GM04504 (cell line): ENCODE data around the gene SLC7A14.

Experiments used
- DNase-seq: peaks from one replicate; pipeline ENCODE4 v3.0.0-alpha.2; 2012; ENCODE audit warnings: low read depth

SLC7A14 gene

DNA sequence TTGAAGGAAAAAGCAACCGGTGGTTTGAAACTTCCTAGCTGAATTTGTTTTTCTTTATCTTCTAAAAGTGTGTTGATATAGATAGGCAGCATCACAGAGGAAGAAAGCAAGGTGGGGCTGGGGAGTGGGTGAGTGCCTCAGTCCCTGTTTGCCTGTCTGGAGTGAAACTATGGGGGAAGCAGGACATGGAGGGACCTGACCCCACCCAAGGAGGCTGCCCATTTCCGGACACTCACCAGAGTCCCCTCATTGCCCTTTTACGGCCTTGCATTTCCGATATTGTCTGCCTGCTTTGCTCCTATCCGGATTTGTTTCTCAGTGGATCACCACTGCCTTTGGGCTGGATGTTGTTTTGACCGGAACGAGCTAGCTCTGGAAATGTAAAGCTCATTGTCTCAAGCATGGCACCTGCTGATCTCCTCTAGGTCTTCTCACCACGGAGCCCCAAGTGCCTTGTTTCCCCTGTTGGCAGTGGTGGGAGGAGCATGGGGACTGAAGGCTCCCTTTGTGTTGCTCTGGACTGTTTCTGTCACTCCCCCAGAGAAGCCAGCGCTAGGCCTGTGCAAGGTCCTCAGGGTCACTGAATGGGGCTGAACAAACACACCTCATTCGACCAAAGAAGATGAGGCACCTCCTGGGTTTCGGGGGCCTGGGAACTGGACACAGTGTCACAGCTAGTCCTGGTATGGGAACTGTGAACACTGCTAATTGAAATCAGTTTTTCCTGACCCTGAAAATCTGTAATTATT lies 160.2 kb downstream of the SLC7A14 start:
- DNase-seq, result no peak

DNA sequence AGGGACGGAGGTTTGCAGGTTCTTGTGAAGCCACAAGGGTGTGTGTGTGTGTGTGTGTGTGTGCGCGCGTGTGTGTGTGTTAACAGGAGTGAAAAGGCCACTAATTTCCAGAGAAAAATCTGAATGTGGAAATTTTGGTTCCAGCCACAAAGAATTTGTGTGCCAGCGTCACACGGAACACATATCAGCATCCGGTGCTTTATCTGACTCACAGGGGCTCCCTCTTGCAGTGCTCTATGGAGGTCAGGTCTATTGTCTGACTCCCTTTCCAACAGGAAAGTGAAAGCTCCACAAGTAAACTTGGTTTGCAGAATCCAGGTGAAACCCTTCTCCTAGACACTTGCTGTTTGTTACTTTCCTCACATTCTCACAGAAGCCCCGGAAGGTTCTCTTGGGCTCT lies 161.0 kb downstream of the SLC7A14 start:
- DNase-seq, result no peak

DNA sequence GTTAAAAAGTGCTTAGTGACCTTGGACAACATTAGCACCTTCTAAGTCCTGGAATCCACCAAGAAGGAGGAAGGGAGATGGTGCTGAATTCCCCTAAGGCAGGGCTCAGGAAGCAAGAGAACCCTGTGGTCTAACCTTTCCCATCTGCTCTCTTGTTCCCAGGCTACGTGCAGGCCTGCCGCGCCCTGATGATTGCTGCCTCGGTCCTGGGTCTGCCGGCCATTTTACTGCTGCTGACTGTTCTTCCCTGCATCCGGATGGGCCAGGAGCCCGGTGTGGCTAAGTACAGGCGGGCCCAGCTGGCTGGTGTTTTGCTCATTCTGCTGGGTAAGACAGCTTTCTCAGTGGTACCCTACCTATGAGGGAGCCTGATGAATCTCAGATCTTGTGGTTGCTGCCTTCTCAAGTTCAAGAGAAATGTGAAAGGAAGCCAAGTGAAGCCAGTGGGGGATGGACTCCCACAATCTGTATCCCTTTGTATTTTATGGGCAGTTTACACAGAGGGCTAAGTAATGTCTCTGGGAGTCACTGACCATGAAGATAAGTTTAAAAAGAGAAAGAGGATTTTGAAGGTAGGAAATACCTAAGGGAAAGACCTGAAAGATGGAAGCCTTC lies 162.8 kb downstream of the SLC7A14 start:
- DNase-seq, result no peak

DNA sequence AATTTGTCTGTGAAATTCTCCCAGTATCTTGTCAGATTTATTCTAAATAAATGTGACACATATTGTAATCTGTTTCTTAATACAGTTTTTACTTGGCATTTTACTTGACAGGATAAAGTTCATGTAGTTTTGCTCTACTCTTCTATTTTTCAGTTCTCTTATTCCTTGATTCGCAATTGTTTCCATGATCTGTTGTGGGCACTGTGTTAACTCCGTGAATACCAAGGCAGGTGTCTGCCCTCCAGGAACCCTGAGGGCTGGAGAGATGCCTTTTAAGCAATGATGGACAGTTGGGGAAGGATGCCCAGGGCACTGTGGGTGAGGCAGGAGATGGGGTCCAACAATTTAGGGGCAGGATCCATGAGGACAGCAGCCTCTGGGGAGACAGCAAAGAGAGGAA lies 164.1 kb downstream of the SLC7A14 start:
- DNase-seq, result no peak

DNA sequence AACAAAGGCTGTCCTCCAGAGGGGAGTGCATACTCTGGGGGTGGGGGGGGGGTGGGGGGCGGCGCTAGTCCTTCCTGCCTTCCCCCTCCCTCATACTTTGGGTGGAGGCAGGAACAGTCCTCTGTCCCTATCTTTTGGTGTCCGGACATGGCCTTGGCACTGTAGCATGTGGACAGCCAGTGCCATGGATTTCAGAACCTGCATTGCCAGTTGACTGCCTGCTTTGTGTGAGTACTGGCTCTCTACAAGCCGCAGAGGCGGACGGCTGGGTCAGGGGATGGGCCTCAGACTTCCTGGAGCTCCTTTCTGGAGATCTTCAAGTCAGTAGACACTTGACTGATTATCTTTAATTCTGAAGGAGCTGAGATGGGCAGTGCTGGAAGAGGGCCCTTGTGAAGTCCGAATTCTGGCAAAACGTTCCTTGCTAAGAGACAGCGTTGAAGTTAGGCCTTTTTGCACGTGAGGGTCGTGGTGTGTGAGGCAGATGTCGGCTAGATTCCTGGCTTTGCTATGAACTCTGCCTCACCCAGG lies 164.7 kb downstream of the SLC7A14 start:
- DNase-seq, result no peak

DNA sequence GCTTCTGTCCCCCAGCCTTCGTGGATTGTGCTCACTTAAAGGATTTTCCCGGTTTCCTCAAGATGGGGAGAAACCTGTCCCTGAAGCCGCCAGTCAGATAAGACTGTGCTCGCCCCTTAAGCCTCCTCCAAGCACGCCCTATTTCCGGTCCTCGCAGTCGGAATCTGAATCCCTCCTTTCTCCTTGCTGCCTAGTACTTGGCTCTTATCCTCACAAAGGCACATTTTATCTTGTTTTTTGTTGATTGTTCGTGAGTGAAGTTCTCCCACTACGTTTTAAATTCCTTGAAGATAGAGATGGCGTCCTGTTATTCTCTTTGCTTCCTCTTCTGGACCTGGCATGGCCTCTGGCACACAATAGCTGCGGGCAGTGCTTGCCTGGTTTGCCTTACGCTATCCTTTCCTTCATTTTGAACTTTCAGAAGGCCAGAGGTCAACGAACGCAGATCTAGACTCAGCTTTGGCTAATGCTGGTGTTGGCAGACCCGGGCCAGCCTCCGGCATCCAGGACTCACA lies 165.5 kb downstream of the SLC7A14 start:
- DNase-seq, result no peak

DNA sequence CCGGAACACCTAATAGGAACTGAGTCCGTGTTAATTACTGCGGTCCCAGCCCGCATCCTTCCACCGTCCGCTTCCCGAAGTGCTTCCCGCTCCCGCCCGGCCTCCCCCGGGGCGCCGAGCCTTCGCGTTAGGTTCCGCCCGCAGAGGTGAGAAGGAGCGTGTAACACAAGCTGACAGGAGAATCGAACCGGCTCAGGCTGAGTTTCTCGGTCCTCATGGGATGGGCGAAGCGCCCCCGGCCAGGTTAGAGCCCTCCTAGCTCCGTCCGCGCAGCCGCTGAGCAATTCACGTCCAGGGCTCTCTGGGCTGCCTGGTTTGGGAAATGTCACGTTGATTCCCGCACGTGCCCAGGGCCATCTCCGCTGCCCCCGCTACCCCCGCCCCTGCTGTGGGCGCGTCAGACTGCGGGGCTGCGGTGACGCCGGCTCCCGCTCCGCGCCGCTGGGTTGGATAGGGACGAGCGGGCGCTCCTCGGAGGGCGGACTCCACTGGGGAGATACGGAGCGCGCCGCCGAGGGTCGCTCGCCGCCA lies 166.3 kb downstream of the SLC7A14 start:
- no peak for DNase-seq

DNA sequence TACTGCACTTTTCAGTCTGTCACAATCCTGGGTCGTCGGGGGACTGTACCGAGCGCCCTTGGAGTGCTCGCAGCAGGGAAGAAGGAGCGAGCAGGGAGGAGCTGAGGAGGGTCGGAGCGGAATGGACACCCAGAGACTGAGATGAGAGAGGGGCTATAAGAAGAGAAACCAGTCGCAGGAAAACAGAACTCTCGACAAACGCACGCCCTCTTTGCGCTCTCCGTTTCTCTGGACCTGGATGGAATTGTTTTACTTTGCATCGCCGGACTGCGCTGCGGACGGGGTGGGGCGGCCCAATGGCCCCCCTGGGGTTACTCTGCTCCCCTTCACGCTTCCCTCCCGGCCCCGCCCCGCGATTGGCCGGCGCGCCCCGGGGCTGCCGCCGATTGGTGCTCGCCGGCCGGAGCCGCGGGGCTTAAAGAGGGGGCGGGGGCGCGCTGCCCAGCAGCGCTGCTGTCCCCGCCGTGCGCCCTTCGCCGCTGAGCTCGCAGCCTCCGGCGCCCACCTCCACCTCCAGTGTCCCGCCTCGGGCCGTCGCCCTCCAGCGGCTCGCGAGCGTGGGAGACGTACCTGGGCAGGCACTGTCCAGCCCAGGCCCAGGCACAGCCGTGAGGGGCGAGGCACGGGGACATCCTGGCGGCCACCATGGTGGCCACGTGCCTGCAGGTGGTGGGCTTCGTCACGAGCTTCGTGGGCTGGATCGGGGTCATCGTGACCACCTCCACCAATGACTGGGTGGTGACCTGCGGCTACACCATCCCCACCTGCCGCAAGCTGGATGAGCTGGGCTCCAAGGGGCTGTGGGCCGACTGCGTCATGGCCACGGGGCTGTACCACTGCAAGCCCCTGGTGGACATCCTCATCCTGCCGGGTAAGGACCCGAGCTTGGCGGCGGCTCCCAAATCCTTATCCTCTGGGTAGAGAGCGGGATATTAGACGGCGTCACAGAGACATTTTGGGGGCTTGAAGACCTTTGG lies 167.2 kb downstream of the SLC7A14 start, which contains the start of gene CLDN11:
Gene CLDN11 (plus strand): TSS at position 447 of the 977 bp plus-strand sequence. CDS start 199 bp downstream, at position 646.
- no peak for DNase-seq

DNA sequence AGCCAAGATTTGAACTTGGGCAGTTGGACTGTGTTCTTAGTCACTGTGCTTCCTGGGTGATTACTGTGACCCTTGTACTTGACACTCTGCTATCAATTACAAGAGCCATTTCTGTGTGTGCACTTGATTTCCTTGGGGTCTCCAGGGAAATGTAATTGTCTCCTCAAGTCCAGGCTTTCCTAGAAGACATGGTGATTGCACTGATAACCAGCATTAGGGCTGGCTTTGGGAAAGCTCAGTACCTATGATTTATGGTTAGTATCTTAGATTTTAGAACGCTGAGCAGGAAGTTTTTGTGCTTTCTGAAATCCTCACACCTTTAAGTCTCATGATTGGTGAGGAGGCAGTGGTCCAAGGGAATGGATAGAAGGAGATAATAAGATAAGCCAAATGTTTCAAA lies 168.8 kb downstream of the SLC7A14 start:
- no peak for DNase-seq

DNA sequence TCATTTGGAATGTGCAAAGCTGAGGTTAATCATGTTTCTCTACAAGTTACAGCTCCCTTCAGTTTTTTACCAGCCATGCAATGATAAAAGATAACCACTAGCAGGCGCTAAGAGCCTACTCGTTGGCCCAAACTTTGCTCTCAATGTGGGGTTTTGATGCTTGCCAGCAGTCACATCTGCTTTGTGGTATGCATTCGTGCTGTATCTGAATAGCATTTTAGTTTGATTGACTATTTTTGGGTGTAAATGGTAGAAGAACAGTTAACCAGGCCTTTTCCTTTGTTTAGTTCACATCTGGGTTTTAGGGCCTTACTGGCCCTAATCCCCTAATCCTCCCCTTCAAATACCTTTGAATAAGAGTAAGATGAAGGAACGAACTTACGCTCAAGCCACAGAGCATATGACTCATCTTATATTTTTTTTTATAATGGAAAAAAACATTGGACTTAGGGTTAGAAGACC lies 171.6 kb downstream of the SLC7A14 start:
- peak; percentile 96 for DNase-seq

DNA sequence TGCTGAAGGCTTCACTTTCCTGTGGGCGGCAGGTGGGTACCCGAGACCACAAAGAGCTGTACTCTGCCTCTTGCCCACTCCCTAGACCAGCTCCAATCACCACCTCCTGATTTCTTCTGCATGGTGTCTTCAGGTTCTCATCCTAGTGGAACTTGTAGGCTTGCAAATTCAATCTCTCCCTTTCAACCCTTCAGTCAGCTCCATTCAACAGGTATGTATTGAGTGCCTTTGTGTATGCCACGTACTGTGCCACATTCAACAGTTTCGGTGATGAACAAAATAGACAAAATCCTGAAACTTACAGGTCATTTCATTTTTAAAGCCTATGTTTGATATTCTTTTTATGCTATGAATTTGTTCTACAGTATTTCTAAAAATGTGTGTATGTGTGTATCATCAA lies 172.6 kb downstream of the SLC7A14 start:
- DNase-seq, result no peak

DNA sequence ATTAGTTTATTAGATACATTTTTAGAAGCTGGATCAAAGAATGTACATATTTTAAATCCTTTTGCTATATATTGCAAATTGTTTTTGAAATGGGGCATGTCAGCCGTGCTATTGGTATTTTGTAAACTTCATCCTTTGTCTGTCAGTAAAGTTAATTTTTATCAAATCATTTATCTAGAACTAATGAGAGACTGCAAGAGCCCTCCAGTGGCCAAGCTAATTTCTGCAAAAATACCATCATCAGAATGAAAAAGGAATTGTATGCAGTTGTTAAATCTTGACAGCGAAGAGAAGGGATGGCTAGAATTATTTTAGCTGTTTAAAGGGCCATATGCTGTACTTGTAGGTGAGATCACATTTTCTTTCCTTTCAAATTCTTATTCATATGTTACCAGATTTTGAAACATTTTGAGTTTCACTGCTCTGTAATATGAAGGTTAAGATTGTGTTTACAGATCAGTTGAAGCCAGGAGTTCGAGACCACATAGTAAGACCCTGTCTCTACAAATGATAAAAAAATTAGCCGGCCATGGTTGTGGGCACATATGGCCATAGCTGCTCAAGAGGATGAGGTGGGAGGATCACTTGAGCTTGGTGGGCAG lies 175.3 kb downstream of the SLC7A14 start:
- no peak for DNase-seq
